ENCODE measurements around the gene EFCAB7. TPM values are rescaled to one million over a fixed set of nuclear protein-coding genes. Genes with fewer than 3 reads are reported as not detected.

Gene EFCAB7
- total RNA-seq, 1 donor from 2014 or later: 3.8 TPM

DNA sequence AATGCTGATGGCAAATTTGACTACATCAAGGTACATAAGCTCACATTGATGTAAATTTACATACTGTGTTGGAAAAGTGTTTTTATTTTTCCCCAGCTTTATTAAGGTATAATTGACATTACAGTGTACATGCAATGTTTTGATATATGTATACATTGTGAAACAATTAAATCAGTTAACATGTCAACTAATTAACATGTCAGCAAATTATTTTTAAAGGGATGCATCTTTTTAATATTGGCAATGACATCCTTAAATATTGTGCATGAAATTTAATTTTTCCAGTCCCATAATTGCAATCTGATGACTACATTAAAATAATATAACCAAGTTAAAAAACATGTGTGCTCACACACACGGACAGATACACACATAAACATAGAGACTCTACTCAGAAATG is 9.4 kb downstream of the EFCAB7 start:
- no peak overlapping the region for H3K4me3 Mint-ChIP-seq (ENCODE audit: unreplicated experiment)
- H3K9me3 Mint-ChIP-seq (ENCODE audit: low read depth): no peaks in the 10 kb centered on the region
- H3K27ac Mint-ChIP-seq (ENCODE audit: unreplicated experiment): no peak overlapping the region
- no peak for DNase-seq (ENCODE audit: low spot score)
- TF ChIP-seq, protein P1, sequence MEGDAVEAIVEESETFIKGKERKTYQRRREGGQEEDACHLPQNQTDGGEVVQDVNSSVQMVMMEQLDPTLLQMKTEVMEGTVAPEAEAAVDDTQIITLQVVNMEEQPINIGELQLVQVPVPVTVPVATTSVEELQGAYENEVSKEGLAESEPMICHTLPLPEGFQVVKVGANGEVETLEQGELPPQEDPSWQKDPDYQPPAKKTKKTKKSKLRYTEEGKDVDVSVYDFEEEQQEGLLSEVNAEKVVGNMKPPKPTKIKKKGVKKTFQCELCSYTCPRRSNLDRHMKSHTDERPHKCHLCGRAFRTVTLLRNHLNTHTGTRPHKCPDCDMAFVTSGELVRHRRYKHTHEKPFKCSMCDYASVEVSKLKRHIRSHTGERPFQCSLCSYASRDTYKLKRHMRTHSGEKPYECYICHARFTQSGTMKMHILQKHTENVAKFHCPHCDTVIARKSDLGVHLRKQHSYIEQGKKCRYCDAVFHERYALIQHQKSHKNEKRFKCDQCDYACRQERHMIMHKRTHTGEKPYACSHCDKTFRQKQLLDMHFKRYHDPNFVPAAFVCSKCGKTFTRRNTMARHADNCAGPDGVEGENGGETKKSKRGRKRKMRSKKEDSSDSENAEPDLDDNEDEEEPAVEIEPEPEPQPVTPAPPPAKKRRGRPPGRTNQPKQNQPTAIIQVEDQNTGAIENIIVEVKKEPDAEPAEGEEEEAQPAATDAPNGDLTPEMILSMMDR (IDR thresholded peaks at IDR 0.05): no peak
- no peaks in the 10 kb centered on the region for H3K27me3 Mint-ChIP-seq (ENCODE audit: low read depth)
- peaks cover 4% of the 10 kb centered on the region for H3K36me3 Mint-ChIP-seq (ENCODE audit: low read depth)
- no peaks in the 10 kb centered on the region for H3K4me1 Mint-ChIP-seq (ENCODE audit: low read depth)

GRCh38 chr1:63533931-63534330 is 10.6 kb downstream of the EFCAB7 start:
- peaks cover 4% of the 10 kb centered on the region for H3K36me3 Mint-ChIP-seq (ENCODE audit: low read depth)
- H3K27ac Mint-ChIP-seq (ENCODE audit: unreplicated experiment): no peak overlapping the region
- H3K9me3 Mint-ChIP-seq (ENCODE audit: low read depth): no peaks in the 10 kb centered on the region
- no peaks in the 10 kb centered on the region for H3K4me1 Mint-ChIP-seq (ENCODE audit: low read depth)
- TF ChIP-seq, protein P1 (IDR thresholded peaks at IDR 0.05): no peak
- no peak overlapping the region for H3K4me3 Mint-ChIP-seq (ENCODE audit: unreplicated experiment)
- DNase-seq (ENCODE audit: low spot score): no peak
- no peaks in the 10 kb centered on the region for H3K27me3 Mint-ChIP-seq (ENCODE audit: low read depth)

- Mint-ChIP-seq H3K4me3 (ENCODE audit: unreplicated experiment) (no peak overlapping the region), H3K36me3 (ENCODE audit: low read depth) (peaks cover 4% of the 10 kb centered on the region)
- no peak for DNase-seq (ENCODE audit: low spot score)
These were observed 11.1 kb downstream of the EFCAB7 start for GRCh38 chr1:63534406-63534805.

DNA sequence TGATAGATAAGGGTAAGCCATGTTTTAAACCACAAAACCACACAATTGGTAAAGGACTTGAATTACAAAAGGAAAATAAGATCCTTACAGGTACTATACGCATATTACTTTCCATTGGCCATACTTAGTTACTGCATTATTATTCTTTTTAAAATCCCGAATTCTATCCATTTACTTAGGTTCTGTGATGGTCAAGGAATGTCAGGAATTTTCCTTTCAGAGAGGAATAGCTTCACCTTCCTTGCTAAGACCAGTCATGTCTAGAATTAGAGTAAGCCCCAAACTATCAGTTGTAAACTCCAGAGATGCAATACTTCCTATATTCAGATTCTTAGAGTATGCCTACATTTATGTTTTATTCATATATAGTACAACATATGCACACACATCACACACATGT is 13.7 kb downstream of the EFCAB7 start:
- Mint-ChIP-seq H3K27me3 (ENCODE audit: low read depth) (no peaks in the 10 kb centered on the region), H3K4me3 (ENCODE audit: unreplicated experiment) (no peak overlapping the region), H3K27ac (ENCODE audit: unreplicated experiment) (no peak overlapping the region), H3K9me3 (ENCODE audit: low read depth) (no peaks in the 10 kb centered on the region), H3K4me1 (ENCODE audit: low read depth) (no peaks in the 10 kb centered on the region), H3K36me3 (ENCODE audit: low read depth) (peaks cover 4% of the 10 kb centered on the region)
- TF ChIP-seq, protein P1 (IDR thresholded peaks at IDR 0.05): no peak
- no peak for DNase-seq (ENCODE audit: low spot score)

More at GRCh38 chr1:63534406-63534805, 11.1 kb downstream of the EFCAB7 start:
- no peaks in the 10 kb centered on the region for H3K9me3 Mint-ChIP-seq (ENCODE audit: low read depth)
- H3K27me3 Mint-ChIP-seq (ENCODE audit: low read depth): no peaks in the 10 kb centered on the region
- no peak overlapping the region for H3K27ac Mint-ChIP-seq (ENCODE audit: unreplicated experiment)
- TF ChIP-seq, protein P1 (IDR thresholded peaks at IDR 0.05): no peak
- H3K4me1 Mint-ChIP-seq (ENCODE audit: low read depth): no peaks in the 10 kb centered on the region

- H3K27ac Mint-ChIP-seq (ENCODE audit: unreplicated experiment): no peak overlapping the region
- TF ChIP-seq, protein P1 (IDR thresholded peaks at IDR 0.05): peak; percentile 88
- no peaks in the 10 kb centered on the region for H3K4me1 Mint-ChIP-seq (ENCODE audit: low read depth)
- no peak overlapping the region for H3K4me3 Mint-ChIP-seq (ENCODE audit: unreplicated experiment)
- H3K9me3 Mint-ChIP-seq (ENCODE audit: low read depth): peaks cover 5% of the 10 kb centered on the region
- H3K27me3 Mint-ChIP-seq (ENCODE audit: low read depth): no peaks in the 10 kb centered on the region
- DNase-seq (ENCODE audit: low spot score): no peak
- H3K36me3 Mint-ChIP-seq (ENCODE audit: low read depth): peaks cover 8% of the 10 kb centered on the region
These were observed 14.6 kb downstream of the EFCAB7 start for GRCh38 chr1:63537940-63538339.

Data from chondrocyte (in vitro differentiated cells).